MM.1S (cell line): Measurements from ENCODE around the gene VTN.
A peak's percentile ranks its signal among the peaks of the same experiment; 100 is the strongest.

Experiments used
- DNase-seq: peaks from one replicate; pipeline ENCODE4 v3.0.0-alpha.2; 2015
- H2AFZ ChIP-seq: fragments of 300-600 bp; sonication (generic); 2 replicates; pipeline ENCODE4 v1.6.0; 2016; ENCODE audit warnings: antibody characterized with exemption, low read length
- H3F3A ChIP-seq: fragments of 300-600 bp; sonication (generic); 2 replicates; pipeline ENCODE4 v1.6.1; 2016; ENCODE audit warnings: mild to moderate bottlenecking, antibody characterized with exemption, low read length, moderate library complexity, mixed read lengths; ENCODE audit not compliant: insufficient read depth
- H3K27ac ChIP-seq: fragments of 300-600 bp; sonication (generic); 2 replicates; pipeline ENCODE4 v1.5.1; 2016; ENCODE audit warnings: mild to moderate bottlenecking, low read length
- H3K27me3 ChIP-seq: fragments of 300-600 bp; sonication (generic); replicated peaks from 2 replicates; pipeline ENCODE4 v1.6.0; 2016; ENCODE audit warnings: low read length; ENCODE audit not compliant: insufficient read depth
- H3K36me3 ChIP-seq: fragments of 300-600 bp; sonication (generic); replicated peaks from 2 replicates; pipeline ENCODE4 v1.6.1; 2016; ENCODE audit warnings: mild to moderate bottlenecking, low read length, mixed read lengths; ENCODE audit not compliant: insufficient read depth
- H3K4me1 ChIP-seq: fragments of 300-600 bp; sonication (generic); 2 replicates; pipeline ENCODE4 v1.6.1; 2016; ENCODE audit warnings: low read length, mixed read lengths
- H3K4me2 ChIP-seq: fragments of 300-600 bp; sonication (generic); 2 replicates; pipeline ENCODE4 v1.6.0; 2016; ENCODE audit warnings: low read depth, low read length
- H3K4me3 ChIP-seq: fragments of 300-600 bp; sonication (generic); 2 replicates; pipeline ENCODE4 v1.5.1; 2016; ENCODE audit warnings: low read length, mixed read lengths
- H3K79me2 ChIP-seq: fragments of 300-600 bp; sonication (generic); 2 replicates; pipeline ENCODE4 v1.6.1; 2016; ENCODE audit warnings: mixed run types, low read length, mixed read lengths
- H3K9ac ChIP-seq: fragments of 300-600 bp; sonication (generic); 2 replicates; pipeline ENCODE4 v1.6.1; 2016; ENCODE audit warnings: low read length, mixed read lengths
- H3K9me2 ChIP-seq: fragments of 300-600 bp; sonication (generic); replicated peaks from 2 replicates; pipeline ENCODE4 v1.6.1; 2016; ENCODE audit warnings: mild to moderate bottlenecking, low read length, mixed read lengths; ENCODE audit not compliant: insufficient read depth
- H3K9me3 ChIP-seq: fragments of 300-600 bp; sonication (generic); replicated peaks from 2 replicates; pipeline ENCODE4 v1.6.1; 2016; ENCODE audit warnings: mild to moderate bottlenecking, low read length, mixed read lengths; ENCODE audit not compliant: insufficient read depth
- H4K20me1 ChIP-seq: fragments of 300-600 bp; sonication (generic); 2 replicates; pipeline ENCODE4 v1.6.1; 2016; ENCODE audit warnings: mild to moderate bottlenecking, low read length, moderate library complexity, mixed read lengths; ENCODE audit not compliant: insufficient read depth
- EZH2 ChIP-seq: fragments of 300-600 bp; sonication (generic); optimal IDR thresholded peaks from 2 replicates; pipeline ENCODE3; 2017; ENCODE audit warnings: low read depth, mild to moderate bottlenecking, antibody characterized with exemption, low read length, mixed read lengths
- EZH2phosphoT487 ChIP-seq: fragments of 300-600 bp; sonication (generic); IDR thresholded peaks from 2 replicates; pipeline ENCODE4 v1.6.1; 2018; ENCODE audit warnings: antibody characterized with exemption, low read length
- TF ChIP-seq, protein P1 (sequence below): fragments of 300-600 bp; sonication (generic); IDR thresholded peaks from 2 replicates; pipeline ENCODE4 v1.5.1; 2016; ENCODE audit warnings: antibody characterized with exemption, low read length, mixed read lengths

The VTN gene, protein sequence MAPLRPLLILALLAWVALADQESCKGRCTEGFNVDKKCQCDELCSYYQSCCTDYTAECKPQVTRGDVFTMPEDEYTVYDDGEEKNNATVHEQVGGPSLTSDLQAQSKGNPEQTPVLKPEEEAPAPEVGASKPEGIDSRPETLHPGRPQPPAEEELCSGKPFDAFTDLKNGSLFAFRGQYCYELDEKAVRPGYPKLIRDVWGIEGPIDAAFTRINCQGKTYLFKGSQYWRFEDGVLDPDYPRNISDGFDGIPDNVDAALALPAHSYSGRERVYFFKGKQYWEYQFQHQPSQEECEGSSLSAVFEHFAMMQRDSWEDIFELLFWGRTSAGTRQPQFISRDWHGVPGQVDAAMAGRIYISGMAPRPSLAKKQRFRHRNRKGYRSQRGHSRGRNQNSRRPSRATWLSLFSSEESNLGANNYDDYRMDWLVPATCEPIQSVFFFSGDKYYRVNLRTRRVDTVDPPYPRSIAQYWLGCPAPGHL

DNA sequence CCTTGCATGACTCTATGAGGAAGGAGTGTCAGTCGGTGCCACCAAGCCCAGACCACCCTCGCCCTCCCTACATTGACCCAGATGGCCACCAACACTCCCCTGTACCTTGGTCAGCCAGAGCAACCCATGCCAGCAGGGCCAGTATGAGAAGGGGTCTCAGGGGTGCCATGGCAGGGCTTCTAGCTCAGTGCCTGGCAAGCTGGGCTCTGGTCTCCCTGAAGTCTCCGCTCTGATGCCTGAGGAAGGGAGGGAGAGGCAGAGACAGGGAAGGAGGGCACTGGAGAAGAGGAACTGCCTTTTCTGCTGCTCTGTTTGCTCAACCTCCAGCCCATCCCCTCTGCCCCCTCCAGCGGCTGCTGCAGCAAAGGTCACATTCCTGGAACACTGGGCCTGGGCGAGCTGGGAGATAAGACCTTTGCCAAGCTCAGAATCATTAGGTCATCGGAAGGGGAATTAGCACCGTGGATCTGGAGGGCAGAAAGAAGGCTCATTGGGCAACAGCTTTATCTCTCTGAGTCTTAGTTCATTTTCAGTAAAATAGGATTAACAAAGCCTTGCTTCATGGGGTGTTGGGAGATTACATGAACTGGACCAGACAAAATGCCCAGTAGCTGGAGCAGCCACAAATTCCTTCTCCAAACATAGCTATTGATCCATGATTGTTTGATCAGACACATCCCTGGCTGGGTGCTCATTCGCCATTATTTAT, at the start of gene VTN:
Gene VTN, minus strand, starts transcription at position 273 of the 709 bp plus-strand sequence. Its CDS starts 104 bp downstream, at position 169.
- Histone ChIP-seq H3K4me3 (peak within 1 kb of the TSS; percentile 85), H3K4me2 (peak within 1 kb of the TSS; percentile 95; the same call in 1 of the 2 replicates), H4K20me1 (no peaks in the 10 kb centered on the region), H3K9me2 (no peaks in the 10 kb centered on the region), H3F3A (peaks cover 15% of the 10 kb centered on the region), H3K36me3 (no peaks in the 10 kb centered on the region), H3K27ac (no peak within 1 kb of the TSS), H3K9ac (no peak within 1 kb of the TSS; the same call in 1 of the 2 replicates), H3K9me3 (no peaks in the 10 kb centered on the region), H3K4me1 (0 out of 2 replicates have a peak, but pooled peaks cover 4% of the 10 kb centered on the region), H2AFZ (peak within 1 kb of the TSS; percentile 88), H3K79me2 (no peaks in the 10 kb centered on the region), H3K27me3 (no peaks in the 10 kb centered on the region)
- TF ChIP-seq, protein P1, sequence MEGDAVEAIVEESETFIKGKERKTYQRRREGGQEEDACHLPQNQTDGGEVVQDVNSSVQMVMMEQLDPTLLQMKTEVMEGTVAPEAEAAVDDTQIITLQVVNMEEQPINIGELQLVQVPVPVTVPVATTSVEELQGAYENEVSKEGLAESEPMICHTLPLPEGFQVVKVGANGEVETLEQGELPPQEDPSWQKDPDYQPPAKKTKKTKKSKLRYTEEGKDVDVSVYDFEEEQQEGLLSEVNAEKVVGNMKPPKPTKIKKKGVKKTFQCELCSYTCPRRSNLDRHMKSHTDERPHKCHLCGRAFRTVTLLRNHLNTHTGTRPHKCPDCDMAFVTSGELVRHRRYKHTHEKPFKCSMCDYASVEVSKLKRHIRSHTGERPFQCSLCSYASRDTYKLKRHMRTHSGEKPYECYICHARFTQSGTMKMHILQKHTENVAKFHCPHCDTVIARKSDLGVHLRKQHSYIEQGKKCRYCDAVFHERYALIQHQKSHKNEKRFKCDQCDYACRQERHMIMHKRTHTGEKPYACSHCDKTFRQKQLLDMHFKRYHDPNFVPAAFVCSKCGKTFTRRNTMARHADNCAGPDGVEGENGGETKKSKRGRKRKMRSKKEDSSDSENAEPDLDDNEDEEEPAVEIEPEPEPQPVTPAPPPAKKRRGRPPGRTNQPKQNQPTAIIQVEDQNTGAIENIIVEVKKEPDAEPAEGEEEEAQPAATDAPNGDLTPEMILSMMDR = no peak
- TF ChIP-seq EZH2phosphoT487 (no peak), EZH2 (no peak)
- no peak for DNase-seq

DNA sequence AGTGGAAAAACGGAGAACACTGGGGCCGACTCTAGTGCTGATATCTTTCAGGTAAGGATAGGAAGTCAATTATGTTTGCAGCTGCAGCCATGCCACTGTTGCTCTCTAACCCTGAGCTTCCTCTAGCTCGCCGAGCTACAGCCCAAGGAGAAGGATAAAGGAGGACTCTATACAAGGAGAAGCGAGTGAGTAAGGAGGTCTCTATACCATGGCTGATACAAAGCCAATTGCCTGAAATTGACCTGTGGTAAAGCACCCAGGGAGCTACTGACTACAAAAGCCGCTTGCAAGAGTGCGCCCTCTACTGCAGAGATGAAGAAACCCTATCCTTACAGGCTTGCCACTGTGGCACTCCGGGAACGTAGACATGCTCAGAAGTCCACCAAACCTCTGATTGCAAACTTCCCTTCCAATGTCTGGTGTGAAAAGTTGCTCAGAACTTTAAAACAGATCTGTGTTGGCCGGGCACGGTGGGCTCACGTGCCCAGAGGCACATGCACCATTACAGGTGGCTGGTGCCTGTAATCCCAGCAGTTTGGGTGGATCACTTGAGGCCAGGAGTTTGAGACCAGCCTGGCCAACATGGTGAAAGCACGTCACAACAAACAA, 46.7 kb upstream of the VTN start:
- H3K9me3 ChIP-seq = no peaks in the 10 kb centered on the region
- H3K9me2 ChIP-seq = no peaks in the 10 kb centered on the region
- TF ChIP-seq EZH2phosphoT487 = no peak
- TF ChIP-seq, protein P1 = peak; percentile 89
- TF ChIP-seq EZH2 = no peak
- H3K27ac ChIP-seq = no peak overlapping the region
- H2AFZ ChIP-seq = peak overlapping the region; percentile 49; the same call in 1 of the 2 replicates
- no peak overlapping the region for H3K9ac ChIP-seq
- no peak overlapping the region for H3K4me3 ChIP-seq
- peak; percentile 57 for DNase-seq
- no peaks in the 10 kb centered on the region for H3F3A ChIP-seq
- H3K79me2 ChIP-seq = no peaks in the 10 kb centered on the region
- H3K27me3 ChIP-seq = no peaks in the 10 kb centered on the region
- H4K20me1 ChIP-seq = no peaks in the 10 kb centered on the region
- H3K4me1 ChIP-seq = no peaks in the 10 kb centered on the region
- 0 out of 2 replicates have a peak overlapping the region, but pooled peaks have one; percentile 7 for H3K4me2 ChIP-seq
- H3K36me3 ChIP-seq = no peaks in the 10 kb centered on the region

DNA sequence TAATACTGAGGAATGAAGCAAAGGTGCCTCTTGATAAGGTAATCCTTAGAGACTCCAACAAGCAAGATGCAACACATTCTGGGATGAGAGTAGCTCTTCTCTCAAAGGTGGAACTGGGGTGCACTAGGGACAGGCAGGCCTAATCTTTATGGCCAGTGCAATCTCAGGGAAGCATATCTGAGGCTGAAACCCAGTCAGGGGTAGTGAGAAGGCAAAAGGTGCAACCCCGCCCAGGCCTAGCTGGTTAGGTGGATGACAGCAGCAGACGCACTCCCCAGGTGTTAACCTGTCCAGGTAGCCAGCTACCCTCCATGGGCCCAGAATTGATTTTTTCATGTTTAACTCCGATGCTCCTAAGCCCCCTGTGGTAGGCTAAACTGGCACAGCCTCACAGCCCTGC, 45.8 kb upstream of the VTN start:
- H3K4me3 ChIP-seq = no peak overlapping the region
- no peaks in the 10 kb centered on the region for H3F3A ChIP-seq
- TF ChIP-seq EZH2phosphoT487 (no peak), EZH2 (no peak)
- TF ChIP-seq, protein P1 = no peak
- H4K20me1 ChIP-seq = no peaks in the 10 kb centered on the region
- H2AFZ ChIP-seq = no peak overlapping the region
- H3K27me3 ChIP-seq = no peaks in the 10 kb centered on the region
- DNase-seq = no peak
- H3K4me2 ChIP-seq = no peak overlapping the region
- no peaks in the 10 kb centered on the region for H3K4me1 ChIP-seq
- H3K9me3 ChIP-seq = no peaks in the 10 kb centered on the region
- H3K9me2 ChIP-seq = no peaks in the 10 kb centered on the region
- H3K36me3 ChIP-seq = no peaks in the 10 kb centered on the region
- H3K27ac ChIP-seq = no peak overlapping the region
- no peak overlapping the region for H3K9ac ChIP-seq
- no peaks in the 10 kb centered on the region for H3K79me2 ChIP-seq
